Mesothelial cell of epicardium (in vitro differentiated cells): ENCODE measurements around the gene CD44. TPM values are rescaled to one million over a fixed set of nuclear protein-coding genes. Genes with fewer than 3 reads are reported as not detected.

Source experiments
- DNase-seq, 2 experiments: peaks; one replicate each; pipeline ENCODE4 v3.0.0; 2021; ENCODE audit warnings: low spot score in 2 of 2; ENCODE audit not compliant: unreplicated experiment in 2 of 2
- H3K27ac Mint-ChIP-seq: 2 replicates; pipeline ENCODE4 v1.8.0; 2021; ENCODE audit warnings: mixed read lengths
- H3K27me3 Mint-ChIP-seq: 2 replicates; pipeline ENCODE4 v1.8.0; 2021; ENCODE audit warnings: low read depth, mixed read lengths
- H3K36me3 Mint-ChIP-seq: 2 replicates; pipeline ENCODE4 v1.8.0; 2021; ENCODE audit warnings: mixed read lengths
- H3K4me1 Mint-ChIP-seq: 2 replicates; pipeline ENCODE4 v1.8.0; 2021; ENCODE audit warnings: mixed read lengths
- H3K4me3 Mint-ChIP-seq: 2 replicates; pipeline ENCODE4 v1.8.0; 2021; ENCODE audit warnings: mild to moderate bottlenecking, moderate library complexity, mixed read lengths
- H3K9me3 Mint-ChIP-seq: 2 replicates; pipeline ENCODE4 v1.8.0; 2021; ENCODE audit warnings: mixed read lengths
- CTCF ChIP-seq: fragments of 200-600 bp; sonication (generic); IDR thresholded peaks from one replicate; pipeline ENCODE4 v1.5.0; 2021; ENCODE audit warnings: antibody characterized with exemption; ENCODE audit not compliant: unreplicated experiment
- total RNA-seq: library from RNA; stranded (reverse); gene quantifications from 3 replicates; pipeline ENCODE4 v1.2.1, GENCODE V29; 2021

CD44 gene
- total RNA-seq, 1 donor from 2014 or later: 1.9 TPM

- no peak overlapping the region for H3K4me3 Mint-ChIP-seq
- no peak for TF ChIP-seq CTCF
- H3K4me1 Mint-ChIP-seq: no peaks in the 10 kb centered on the region
- no peaks in the 10 kb centered on the region for H3K9me3 Mint-ChIP-seq
- no peaks in the 10 kb centered on the region for H3K27me3 Mint-ChIP-seq
- H3K36me3 Mint-ChIP-seq: no peaks in the 10 kb centered on the region
- no peak for DNase-seq
- no peak overlapping the region for H3K27ac Mint-ChIP-seq
Measured at GRCh38 chr11:35173011-35173511, 34.1 kb downstream of the CD44 start.

- DNase-seq: no peak
- TF ChIP-seq CTCF: no peak
- no peak overlapping the region for H3K4me3 Mint-ChIP-seq
- no peaks in the 10 kb centered on the region for H3K4me1 Mint-ChIP-seq
- no peak overlapping the region for H3K27ac Mint-ChIP-seq
- no peaks in the 10 kb centered on the region for H3K36me3 Mint-ChIP-seq
- no peaks in the 10 kb centered on the region for H3K27me3 Mint-ChIP-seq
- no peaks in the 10 kb centered on the region for H3K9me3 Mint-ChIP-seq
Measured at GRCh38 chr11:35173616-35174566, 34.9 kb downstream of the CD44 start.

GRCh38 chr11:35174666-35175065 is 35.7 kb downstream of the CD44 start:
- Mint-ChIP-seq H3K4me1 (no peaks in the 10 kb centered on the region), H3K27ac (no peak overlapping the region)

GRCh38 chr11:35177370-35177769 is 38.4 kb downstream of the CD44 start:
- H3K4me3 Mint-ChIP-seq: no peak overlapping the region
- TF ChIP-seq CTCF: no peak
- no peaks in the 10 kb centered on the region for H3K36me3 Mint-ChIP-seq
- no peaks in the 10 kb centered on the region for H3K4me1 Mint-ChIP-seq
- peaks cover 2% of the 10 kb centered on the region for H3K27me3 Mint-ChIP-seq
- no peak overlapping the region for H3K27ac Mint-ChIP-seq
- no peak for DNase-seq
- H3K9me3 Mint-ChIP-seq: no peaks in the 10 kb centered on the region

More at GRCh38 chr11:35174666-35175065, 35.7 kb downstream of the CD44 start:
- TF ChIP-seq CTCF: no peak
- no peaks in the 10 kb centered on the region for H3K9me3 Mint-ChIP-seq
- no peaks in the 10 kb centered on the region for H3K36me3 Mint-ChIP-seq
- no peak for DNase-seq
- H3K27me3 Mint-ChIP-seq: peaks cover 2% of the 10 kb centered on the region
- no peak overlapping the region for H3K4me3 Mint-ChIP-seq

GRCh38 chr11:35178067-35178805 is 39.3 kb downstream of the CD44 start:
- H3K4me3 Mint-ChIP-seq: no peak overlapping the region
- H3K27me3 Mint-ChIP-seq: peaks cover 2% of the 10 kb centered on the region
- TF ChIP-seq CTCF: no peak
- no peaks in the 10 kb centered on the region for H3K9me3 Mint-ChIP-seq
- no peak for DNase-seq
- no peaks in the 10 kb centered on the region for H3K4me1 Mint-ChIP-seq
- no peaks in the 10 kb centered on the region for H3K36me3 Mint-ChIP-seq
- H3K27ac Mint-ChIP-seq: no peak overlapping the region
